HCT116 (cell line): Measurements from ENCODE around the gene CLEC20A. TPM values are rescaled to one million over a fixed set of nuclear protein-coding genes. Genes with fewer than 3 reads are reported as not detected.

ENCODE experiments used
- ATAC-seq: fragments of 200-7000 bp; cut with Tn5 transposase; 2 replicates; pipeline ENCODE4 v1.9.1; 2020; ENCODE audit warnings: mild to moderate bottlenecking, moderate library complexity
- BruUV-seq: library from RNA; stranded (reverse); fragments of 400-500 nt; replicated peaks from 2 replicates; lab custom pipeline; 2021; lab: Mats Ljungman, UMichigan
- CTCF ChIA-PET: fragments of 300-600 bp; sonication (Branson Sonifier 250); formaldehyde crosslinking; loops from one replicate; lab custom pipeline; 2021; ENCODE audit warnings: antibody characterized with exemption; lab: Charles Lee
- POLR2A ChIA-PET: fragments of 300-600, 350-600 bp; sonication (Branson Sonifier 250); formaldehyde crosslinking; loops from one replicate; lab custom pipeline; 2021; ENCODE audit warnings: antibody characterized with exemption; lab: Charles Lee
- RAD21 ChIA-PET, 2 experiments: fragments of 300-600 bp; sonication (Branson Sonifier 250); formaldehyde crosslinking; loops; one replicate each; lab custom pipeline; 2023; ENCODE audit warnings: low total read pairs in 2 of 2; ENCODE audit not compliant: uncharacterized antibody in 2 of 2, unreplicated experiment in 2 of 2, low non-redundant PET in 1 of 2; lab: Charles Lee
- DNase-seq: peaks from one replicate; pipeline ENCODE4 v3.0.0-alpha.2; 2010; ENCODE audit warnings: low read depth, low spot score
- H2AFZ ChIP-seq: fragments of 200-600 bp; shearing (Covaris generic), sonication (generic); 2 replicates; pipeline ENCODE4 v1.6.1; 2017; ENCODE audit warnings: low read depth, mixed run types, mixed read lengths, antibody characterized with exemption, low read length; ENCODE audit not compliant: poor library complexity, severe bottlenecking
- H3K27ac ChIP-seq: 2 replicates; pipeline ENCODE4 v1.5.1; 2012; ENCODE audit warnings: low read depth, low read length
- H3K27me3 ChIP-seq: fragments of 200-600 bp; sonication (generic); 2 replicates; pipeline ENCODE4 v1.6.1; 2016; ENCODE audit warnings: mixed run types, low read length, mixed read lengths; ENCODE audit not compliant: insufficient read depth
- H3K36me3 ChIP-seq, 2 experiments: fragments of 200-500 bp in 1 of 2; fragments of 200-600 bp in 1 of 2; sonication (Bioruptor generic) in 1 of 2; sonication (generic) in 1 of 2; 2 replicates each; pipeline versions ENCODE4 v1.5.1 to v1.6.1; 2014 to 2016; ENCODE audit warnings: low read length in 2 of 2, inconsistent platforms in 1 of 2, mixed read lengths in 1 of 2, mixed run types in 1 of 2; ENCODE audit not compliant: insufficient read depth in 2 of 2, control insufficient read depth in 1 of 2
- H3K4me1 ChIP-seq, 2 experiments: fragments of 200-600 bp in 1 of 2; sonication (generic) in 1 of 2; 2 replicates each; pipeline versions ENCODE4 v1.5.1 to v1.6.1; 2012 to 2017; ENCODE audit warnings: low read length in 2 of 2, inconsistent platforms in 1 of 2, mild to moderate bottlenecking in 1 of 2, mixed read lengths in 1 of 2, mixed run types in 1 of 2, moderate library complexity in 1 of 2; ENCODE audit not compliant: insufficient read depth in 2 of 2, control insufficient read depth in 1 of 2
- H3K4me2 ChIP-seq: fragments of 200-600 bp; sonication (generic); 2 replicates; pipeline ENCODE4 v1.6.1; 2017; ENCODE audit warnings: mixed run types, low read length, mixed read lengths
- H3K4me3 ChIP-seq, 2 experiments: fragments of 200-600 bp in 1 of 2; sonication (generic) in 1 of 2; replicated peaks in 1 of 2; 2 replicates each; pipeline ENCODE4 v1.5.1; 2011 to 2016; ENCODE audit warnings: low read length in 2 of 2, control low read depth in 1 of 2, low read depth in 1 of 2, mild to moderate bottlenecking in 1 of 2, mixed read lengths in 1 of 2, mixed run types in 1 of 2
- H3K79me2 ChIP-seq: fragments of 200-600 bp; sonication (generic); 2 replicates; pipeline ENCODE4 v1.6.1; 2017; ENCODE audit warnings: mild to moderate bottlenecking, mixed run types, low read length, moderate library complexity, mixed read lengths; ENCODE audit not compliant: insufficient read depth
- H3K9ac ChIP-seq: fragments of 200-600 bp; sonication (generic); 2 replicates; pipeline ENCODE4 v1.6.1; 2016; ENCODE audit warnings: low read length, mixed read lengths
- H3K9me2 ChIP-seq: fragments of 200-600 bp; sonication (generic), shearing (Covaris generic); 2 replicates; pipeline ENCODE4 v1.6.1; 2017; ENCODE audit warnings: mixed run types, mild to moderate bottlenecking, moderate library complexity; ENCODE audit not compliant: insufficient read depth
- H3K9me3 ChIP-seq, 2 experiments: fragments of 200-500 bp in 1 of 2; fragments of 200-600 bp in 1 of 2; sonication (Bioruptor generic) in 1 of 2; sonication (generic) in 1 of 2; 2 replicates each; pipeline ENCODE4 v1.6.1; 2014 to 2017; ENCODE audit warnings: low read length in 2 of 2, mixed read lengths in 2 of 2, inconsistent platforms in 1 of 2, low read depth in 1 of 2, mild to moderate bottlenecking in 1 of 2, mixed run types in 1 of 2, moderate library complexity in 1 of 2; ENCODE audit not compliant: control insufficient read depth in 1 of 2, insufficient read depth in 1 of 2
- H4K20me1 ChIP-seq: fragments of 200-600 bp; sonication (generic), shearing (Covaris generic); 2 replicates; pipeline ENCODE4 v1.6.1; 2017; ENCODE audit warnings: mixed run types, mild to moderate bottlenecking, moderate library complexity; ENCODE audit not compliant: insufficient read depth
- CBX3 ChIP-seq: IDR thresholded peaks from 2 replicates; pipeline ENCODE4 v1.6.1; 2012; ENCODE audit warnings: low read depth
- EGR1 ChIP-seq: IDR thresholded peaks from 2 replicates; pipeline ENCODE4 v1.6.1; 2012; ENCODE audit warnings: low read depth
- ELF1 ChIP-seq: IDR thresholded peaks from 2 replicates; pipeline ENCODE4 v1.6.1; 2012; ENCODE audit warnings: low read depth, borderline replicate concordance
- EZH2 ChIP-seq: fragments of 200-600 bp; sonication (generic); IDR thresholded peaks from 2 replicates; pipeline ENCODE4 v1.6.1; 2017; ENCODE audit warnings: antibody characterized with exemption, mixed run types
- RAD21 ChIP-seq: IDR thresholded peaks from 2 replicates; pipeline ENCODE4 v1.6.1; 2012; ENCODE audit warnings: low read depth, mild to moderate bottlenecking
- SIN3A ChIP-seq: IDR thresholded peaks from 2 replicates; pipeline ENCODE4 v1.6.1; 2012; ENCODE audit warnings: low read depth
- SRF ChIP-seq: IDR thresholded peaks from 2 replicates; pipeline ENCODE4 v1.6.1; 2012; ENCODE audit warnings: low read depth
- YY1 ChIP-seq: IDR thresholded peaks from 2 replicates; pipeline ENCODE4 v1.6.1; 2011; ENCODE audit warnings: low read length, low read depth, moderate library complexity, mild to moderate bottlenecking; ENCODE audit not compliant: insufficient replicate concordance; ENCODE audit errors: extremely low read depth
- intact Hi-C: fragments of 100-400 bp; cut with micrococcal nuclease; formaldehyde crosslinking; loops from 2 replicates; pipeline ENCODE4 v1.10.0; 2022
- total RNA-seq: library from RNA; stranded (reverse); gene quantifications from one replicate; pipeline ENCODE4 v1.2.1, GENCODE V29; 2021; ENCODE audit not compliant: unreplicated experiment
- TF ChIP-seq, protein P1 (sequence below): IDR thresholded peaks from 2 replicates; pipeline ENCODE4 v1.6.1; 2012
- TF ChIP-seq, protein P2 (sequence below), 3 experiments: fragments of 200-600 bp in 1 of 3; sonication (generic) in 1 of 3; IDR thresholded peaks in 2 of 3; conservative IDR thresholded peaks in 1 of 3; 2 replicates each; pipeline ENCODE4 v1.5.1; 2012 to 2017; ENCODE audit warnings: low read depth in 2 of 3, low read length in 2 of 3, antibody characterized with exemption in 1 of 3, borderline replicate concordance in 1 of 3, control low read depth in 1 of 3, mild to moderate bottlenecking in 1 of 3, mixed read lengths in 1 of 3, mixed run types in 1 of 3, moderate library complexity in 1 of 3; ENCODE audit not compliant: insufficient read depth in 1 of 3
- TF ChIP-seq, protein P3 (sequence below): IDR thresholded peaks from 2 replicates; pipeline ENCODE4 v1.6.1; 2011; ENCODE audit warnings: mild to moderate bottlenecking, low read length, moderate library complexity; ENCODE audit not compliant: insufficient replicate concordance; ENCODE audit errors: extremely low read depth

CLEC20A gene
- total RNA-seq, 1 experiment from 2014 or later = not detected

DNA sequence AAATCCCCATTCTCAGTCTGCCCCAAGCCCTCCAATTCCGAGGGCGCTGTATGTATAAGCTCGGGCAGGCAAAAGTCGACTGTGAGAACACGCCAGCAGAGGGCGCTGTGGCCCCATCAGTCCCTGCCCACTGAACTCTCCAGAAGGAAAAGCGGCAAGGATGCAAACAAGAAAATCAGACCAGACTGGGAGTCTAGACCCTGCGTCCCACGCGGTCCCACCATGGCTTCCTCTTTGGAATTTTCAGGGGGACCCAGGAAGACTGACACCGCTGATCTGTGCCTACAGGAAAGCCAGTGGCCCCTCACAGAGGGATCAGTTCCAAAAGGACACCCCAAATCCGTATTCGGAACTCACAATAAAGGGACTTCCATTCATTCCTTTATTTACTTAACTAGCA, 35.6 kb upstream of the CLEC20A start:
- no peaks in the 10 kb centered on the region for H3K9me2 ChIP-seq
- intact Hi-C loops = loop anchor here (2.0 to 10.0 kb wide), 5 partner anchors 222 to 1062 kb away; partner anchors contain the start of gene TDRD5
- H3K27ac ChIP-seq = no peak overlapping the region
- no peaks in the 10 kb centered on the region for H3K27me3 ChIP-seq
- 0 out of 4 replicates have a peak overlapping the region, but pooled peaks of 1 of the 2 experiments have one; percentile 13 for H3K4me3 ChIP-seq
- H3K79me2 ChIP-seq = no peaks in the 10 kb centered on the region
- ChIA-PET CTCF (interaction anchor here (1.0 to 2.5 kb wide), 8 partner anchors 28 to 1277 kb away, joined by 3 to 24 read pairs (median 6); no protein-coding TSS in a partner anchor), POLR2A (interaction anchor here (0.8 kb wide), 1 partner anchor 222 kb away, joined by 4 read pairs; no protein-coding TSS in a partner anchor), RAD21 (interaction anchor here (0.6 to 2.3 kb wide), 4 partner anchors 233 to 547 kb away, joined by 3 to 5 read pairs (median 4); no protein-coding TSS in a partner anchor)
- H2AFZ ChIP-seq = peak overlapping the region; percentile 96
- no peak overlapping the region; the same call in 1 of the 2 replicates for H3K9ac ChIP-seq
- TF ChIP-seq EGR1 = no peak
- TF ChIP-seq, protein P1, sequence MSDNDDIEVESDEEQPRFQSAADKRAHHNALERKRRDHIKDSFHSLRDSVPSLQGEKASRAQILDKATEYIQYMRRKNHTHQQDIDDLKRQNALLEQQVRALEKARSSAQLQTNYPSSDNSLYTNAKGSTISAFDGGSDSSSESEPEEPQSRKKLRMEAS = no peak
- no peak for TF ChIP-seq SRF
- TF ChIP-seq, protein P2, sequence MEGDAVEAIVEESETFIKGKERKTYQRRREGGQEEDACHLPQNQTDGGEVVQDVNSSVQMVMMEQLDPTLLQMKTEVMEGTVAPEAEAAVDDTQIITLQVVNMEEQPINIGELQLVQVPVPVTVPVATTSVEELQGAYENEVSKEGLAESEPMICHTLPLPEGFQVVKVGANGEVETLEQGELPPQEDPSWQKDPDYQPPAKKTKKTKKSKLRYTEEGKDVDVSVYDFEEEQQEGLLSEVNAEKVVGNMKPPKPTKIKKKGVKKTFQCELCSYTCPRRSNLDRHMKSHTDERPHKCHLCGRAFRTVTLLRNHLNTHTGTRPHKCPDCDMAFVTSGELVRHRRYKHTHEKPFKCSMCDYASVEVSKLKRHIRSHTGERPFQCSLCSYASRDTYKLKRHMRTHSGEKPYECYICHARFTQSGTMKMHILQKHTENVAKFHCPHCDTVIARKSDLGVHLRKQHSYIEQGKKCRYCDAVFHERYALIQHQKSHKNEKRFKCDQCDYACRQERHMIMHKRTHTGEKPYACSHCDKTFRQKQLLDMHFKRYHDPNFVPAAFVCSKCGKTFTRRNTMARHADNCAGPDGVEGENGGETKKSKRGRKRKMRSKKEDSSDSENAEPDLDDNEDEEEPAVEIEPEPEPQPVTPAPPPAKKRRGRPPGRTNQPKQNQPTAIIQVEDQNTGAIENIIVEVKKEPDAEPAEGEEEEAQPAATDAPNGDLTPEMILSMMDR (IDR thresholded peaks at IDR 0.05 in 2 of 3, conservative IDR thresholded peaks at IDR 0.05 in 1 of 3; ENCODE audit: borderline replicate concordance in 1 of 3, insufficient read depth in 1 of 3, low read depth in 2 of 3, low read length in 2 of 3) = peak; percentile 91 to 96 (median 92)
- TF ChIP-seq EZH2 = no peak
- no peak for TF ChIP-seq CBX3
- TF ChIP-seq SIN3A = no peak
- no peak for TF ChIP-seq ELF1
- TF ChIP-seq, protein P3, sequence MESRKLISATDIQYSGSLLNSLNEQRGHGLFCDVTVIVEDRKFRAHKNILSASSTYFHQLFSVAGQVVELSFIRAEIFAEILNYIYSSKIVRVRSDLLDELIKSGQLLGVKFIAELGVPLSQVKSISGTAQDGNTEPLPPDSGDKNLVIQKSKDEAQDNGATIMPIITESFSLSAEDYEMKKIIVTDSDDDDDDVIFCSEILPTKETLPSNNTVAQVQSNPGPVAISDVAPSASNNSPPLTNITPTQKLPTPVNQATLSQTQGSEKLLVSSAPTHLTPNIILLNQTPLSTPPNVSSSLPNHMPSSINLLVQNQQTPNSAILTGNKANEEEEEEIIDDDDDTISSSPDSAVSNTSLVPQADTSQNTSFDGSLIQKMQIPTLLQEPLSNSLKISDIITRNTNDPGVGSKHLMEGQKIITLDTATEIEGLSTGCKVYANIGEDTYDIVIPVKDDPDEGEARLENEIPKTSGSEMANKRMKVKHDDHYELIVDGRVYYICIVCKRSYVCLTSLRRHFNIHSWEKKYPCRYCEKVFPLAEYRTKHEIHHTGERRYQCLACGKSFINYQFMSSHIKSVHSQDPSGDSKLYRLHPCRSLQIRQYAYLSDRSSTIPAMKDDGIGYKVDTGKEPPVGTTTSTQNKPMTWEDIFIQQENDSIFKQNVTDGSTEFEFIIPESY = no peak
- peak; percentile 41 for TF ChIP-seq YY1
- peak; percentile 96 for TF ChIP-seq RAD21
- no peaks in the 10 kb centered on the region for H3K9me3 ChIP-seq
- peak; percentile 64 for ATAC-seq
- H3K36me3 ChIP-seq = no peaks in the 10 kb centered on the region
- DNase-seq = peak; percentile 68
- H3K4me2 ChIP-seq = peak overlapping the region; percentile 60
- H3K4me1 ChIP-seq = peaks cover 27 to 55% of the 10 kb centered on the region in 2 experiments
- H4K20me1 ChIP-seq = no peaks in the 10 kb centered on the region
- no TSS peak for BruUV-seq
